ENCODE data around the gene MAPK4.

The MAPK4 gene

DNA sequence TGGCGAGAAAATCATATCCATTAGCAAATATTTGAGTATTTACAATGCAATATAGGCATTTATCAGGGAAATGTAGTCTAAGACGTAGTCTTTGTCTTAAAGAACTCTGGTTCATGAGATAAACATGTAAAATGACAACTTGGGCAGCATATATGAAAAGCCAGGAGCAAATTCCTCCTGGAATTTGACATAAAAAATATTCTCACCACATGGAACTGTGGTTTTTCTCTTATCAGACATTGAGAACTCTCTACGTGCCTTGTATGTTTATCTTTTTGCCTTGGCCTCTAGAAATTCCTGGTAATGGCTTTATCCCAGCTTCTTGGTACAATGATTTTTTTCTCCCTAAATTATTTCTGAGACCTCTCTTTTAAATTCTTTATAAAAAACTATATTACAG lies 2.8 kb downstream of the MAPK4 start:
- Histone ChIP-seq H3K36me3 (ENCODE audit: insufficient read depth, low read length) (no peaks in the 10 kb centered on the region), H3K79me2 (ENCODE audit: insufficient read depth, low read length) (no peaks in the 10 kb centered on the region), H3K9ac (ENCODE audit: low read length) (no peak overlapping the region), H3K4me3 (ENCODE audit: low read depth, low read length, poor library complexity, severe bottlenecking) (no peak overlapping the region), H3K4me1 (ENCODE audit: insufficient read depth, low read length, severe bottlenecking) (no peaks in the 10 kb centered on the region), H3K27me3 (ENCODE audit: insufficient read depth, low read length) (no peaks in the 10 kb centered on the region), H3K9me3 (ENCODE audit: low read length) (no peaks in the 10 kb centered on the region), H3K27ac (ENCODE audit: low read depth, low read length, poor library complexity, severe bottlenecking) (no peak overlapping the region), H3F3A (ENCODE audit: insufficient read depth, low read length) (no peaks in the 10 kb centered on the region), H4K20me1 (ENCODE audit: insufficient read depth, low read length) (no peaks in the 10 kb centered on the region), H3K4me2 (ENCODE audit: low read length) (no peak overlapping the region), H2AFZ (ENCODE audit: low read length) (no peak overlapping the region), H3K9me2 (ENCODE audit: low read depth, low read length) (no peaks in the 10 kb centered on the region)
- TF ChIP-seq, protein P1, sequence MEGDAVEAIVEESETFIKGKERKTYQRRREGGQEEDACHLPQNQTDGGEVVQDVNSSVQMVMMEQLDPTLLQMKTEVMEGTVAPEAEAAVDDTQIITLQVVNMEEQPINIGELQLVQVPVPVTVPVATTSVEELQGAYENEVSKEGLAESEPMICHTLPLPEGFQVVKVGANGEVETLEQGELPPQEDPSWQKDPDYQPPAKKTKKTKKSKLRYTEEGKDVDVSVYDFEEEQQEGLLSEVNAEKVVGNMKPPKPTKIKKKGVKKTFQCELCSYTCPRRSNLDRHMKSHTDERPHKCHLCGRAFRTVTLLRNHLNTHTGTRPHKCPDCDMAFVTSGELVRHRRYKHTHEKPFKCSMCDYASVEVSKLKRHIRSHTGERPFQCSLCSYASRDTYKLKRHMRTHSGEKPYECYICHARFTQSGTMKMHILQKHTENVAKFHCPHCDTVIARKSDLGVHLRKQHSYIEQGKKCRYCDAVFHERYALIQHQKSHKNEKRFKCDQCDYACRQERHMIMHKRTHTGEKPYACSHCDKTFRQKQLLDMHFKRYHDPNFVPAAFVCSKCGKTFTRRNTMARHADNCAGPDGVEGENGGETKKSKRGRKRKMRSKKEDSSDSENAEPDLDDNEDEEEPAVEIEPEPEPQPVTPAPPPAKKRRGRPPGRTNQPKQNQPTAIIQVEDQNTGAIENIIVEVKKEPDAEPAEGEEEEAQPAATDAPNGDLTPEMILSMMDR (IDR thresholded peaks at IDR 0.05; ENCODE audit: low read length) = no peak
- TF ChIP-seq EZH2 (IDR thresholded peaks at IDR 0.05; ENCODE audit: borderline replicate concordance, low read length) = no peak

GRCh38 chr18:50563376-50563775 lies 3.5 kb downstream of the MAPK4 start:
- Histone ChIP-seq H3K9me2 (ENCODE audit: low read depth, low read length) (no peaks in the 10 kb centered on the region), H3K4me3 (ENCODE audit: low read depth, low read length, poor library complexity, severe bottlenecking) (no peak overlapping the region), H3K27ac (ENCODE audit: low read depth, low read length, poor library complexity, severe bottlenecking) (no peak overlapping the region), H3K4me1 (ENCODE audit: insufficient read depth, low read length, severe bottlenecking) (no peaks in the 10 kb centered on the region), H3K36me3 (ENCODE audit: insufficient read depth, low read length) (no peaks in the 10 kb centered on the region), H3K9me3 (ENCODE audit: low read length) (no peaks in the 10 kb centered on the region), H3K4me2 (ENCODE audit: low read length) (no peak overlapping the region), H4K20me1 (ENCODE audit: insufficient read depth, low read length) (no peaks in the 10 kb centered on the region), H3K79me2 (ENCODE audit: insufficient read depth, low read length) (no peaks in the 10 kb centered on the region), H3K27me3 (ENCODE audit: insufficient read depth, low read length) (no peaks in the 10 kb centered on the region), H2AFZ (ENCODE audit: low read length) (no peak overlapping the region), H3K9ac (ENCODE audit: low read length) (no peak overlapping the region), H3F3A (ENCODE audit: insufficient read depth, low read length) (no peaks in the 10 kb centered on the region)
- TF ChIP-seq EZH2 (IDR thresholded peaks at IDR 0.05; ENCODE audit: borderline replicate concordance, low read length) = no peak
- TF ChIP-seq, protein P1 (IDR thresholded peaks at IDR 0.05; ENCODE audit: low read length) = no peak

GRCh38 chr18:50569930-50570329 lies 10.0 kb downstream of the MAPK4 start:
- Histone ChIP-seq H3K79me2 (ENCODE audit: insufficient read depth, low read length) (no peaks in the 10 kb centered on the region), H3K4me2 (ENCODE audit: low read length) (no peak overlapping the region), H3F3A (ENCODE audit: insufficient read depth, low read length) (no peaks in the 10 kb centered on the region), H2AFZ (ENCODE audit: low read length) (no peak overlapping the region), H3K36me3 (ENCODE audit: insufficient read depth, low read length) (no peaks in the 10 kb centered on the region), H3K27ac (ENCODE audit: low read depth, low read length, poor library complexity, severe bottlenecking) (no peak overlapping the region), H3K27me3 (ENCODE audit: insufficient read depth, low read length) (no peaks in the 10 kb centered on the region; the same call in 1 of the 2 replicates), H4K20me1 (ENCODE audit: insufficient read depth, low read length) (no peaks in the 10 kb centered on the region), H3K4me1 (ENCODE audit: insufficient read depth, low read length, severe bottlenecking) (no peaks in the 10 kb centered on the region), H3K9ac (ENCODE audit: low read length) (no peak overlapping the region), H3K9me3 (ENCODE audit: low read length) (no peaks in the 10 kb centered on the region), H3K9me2 (ENCODE audit: low read depth, low read length) (no peaks in the 10 kb centered on the region), H3K4me3 (ENCODE audit: low read depth, low read length, poor library complexity, severe bottlenecking) (no peak overlapping the region)
- TF ChIP-seq, protein P1 (IDR thresholded peaks at IDR 0.05; ENCODE audit: low read length) = no peak
- TF ChIP-seq EZH2 (IDR thresholded peaks at IDR 0.05; ENCODE audit: borderline replicate concordance, low read length) = no peak
